NCI-H1417 treated with DMSO at 0.1 percent for 48 hours (cell line): ENCODE measurements around the gene NOD1.
"Not testable (repeated sequence)": the region's sequence is repeated elsewhere in the genome, so short reads cannot be mapped to it uniquely, and the experiment has no call there.

Source experiments
- DNase-seq: peaks from one replicate; lab custom pipeline; 2025; lab: John Stamatoyannopoulos, UW

The NOD1 gene

GRCh38 chr7:30447466-30447865 is 31.1 kb downstream of the NOD1 start:
- no peak for DNase-seq

DNA sequence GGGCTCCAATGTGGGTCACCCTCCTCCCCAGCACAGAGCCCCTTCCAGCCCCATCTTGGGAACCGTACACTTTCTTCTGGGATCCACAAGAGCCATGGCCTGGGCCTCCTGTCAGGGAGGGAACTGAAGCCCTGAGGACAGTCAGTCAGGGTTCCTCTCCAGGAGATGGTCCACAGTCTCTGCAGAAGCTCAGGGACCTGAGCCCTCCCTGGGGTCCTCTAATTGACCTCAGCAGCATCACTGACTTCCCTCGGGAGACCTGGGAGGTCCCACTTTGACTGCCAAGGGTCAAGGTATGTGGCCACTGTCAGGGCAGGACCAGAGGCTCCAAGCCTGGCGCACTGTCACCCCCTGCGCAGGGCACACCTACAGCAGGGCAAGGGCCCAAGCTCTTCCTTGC is 32.3 kb downstream of the NOD1 start:
- DNase-seq: no peak

GRCh38 chr7:30445770-30446169 is 32.8 kb downstream of the NOD1 start:
- DNase-seq: no peak

DNA sequence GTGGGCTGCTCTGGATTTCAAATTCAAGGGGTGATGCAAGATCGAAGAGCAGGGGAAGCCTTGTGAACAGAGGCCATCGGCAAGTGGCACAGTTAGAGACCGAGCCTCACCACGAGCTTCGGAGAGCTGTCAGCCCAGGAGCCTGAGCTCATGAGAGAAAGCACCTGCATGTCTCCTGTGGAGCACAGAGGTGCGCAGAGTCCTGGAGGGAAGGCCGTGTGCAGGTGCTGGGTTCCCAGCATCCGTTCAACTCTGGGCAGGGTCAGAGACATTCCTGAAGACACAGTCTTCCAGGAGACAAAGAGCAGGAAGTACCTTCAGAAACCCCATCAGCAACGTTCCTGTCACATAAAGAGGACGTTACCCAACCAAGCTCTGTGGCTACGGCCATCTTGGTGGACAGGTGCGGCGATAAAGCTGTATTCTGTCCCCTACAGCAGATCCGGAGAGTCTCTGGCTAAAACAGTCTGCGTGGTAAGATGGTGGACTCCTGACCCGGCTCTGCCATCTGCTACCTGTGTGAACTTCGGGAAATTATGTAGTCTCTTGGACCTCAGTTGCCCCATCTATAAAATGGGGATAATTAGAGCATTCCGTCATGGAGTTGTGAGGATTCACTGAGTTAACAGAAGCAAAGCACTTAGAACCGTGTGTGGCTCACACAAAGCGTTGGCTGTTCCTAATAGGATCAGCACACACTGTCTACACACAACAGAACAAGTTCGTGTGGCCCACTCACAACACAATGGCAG is 40.6 kb downstream of the NOD1 start:
- no peak for DNase-seq

DNA sequence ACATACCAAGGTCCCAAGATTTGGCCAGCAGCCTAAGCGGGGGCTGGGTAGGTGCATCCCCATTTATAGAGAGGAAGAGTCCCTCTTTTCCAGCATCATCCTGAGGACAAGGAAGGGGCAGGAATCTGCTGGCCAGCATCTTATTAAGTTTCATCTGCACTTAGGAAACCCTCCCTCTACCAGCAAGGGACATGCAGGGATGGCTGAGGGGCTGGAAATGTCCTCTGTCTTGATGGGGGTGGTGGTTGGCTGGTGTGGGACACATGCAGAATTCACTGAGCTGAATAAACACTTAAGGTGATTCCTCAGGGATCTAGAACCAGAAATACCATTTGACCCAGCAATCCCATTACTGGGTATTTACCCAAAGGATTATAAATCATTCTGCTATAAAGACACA is 42.1 kb downstream of the NOD1 start:
- no peak for DNase-seq

DNA sequence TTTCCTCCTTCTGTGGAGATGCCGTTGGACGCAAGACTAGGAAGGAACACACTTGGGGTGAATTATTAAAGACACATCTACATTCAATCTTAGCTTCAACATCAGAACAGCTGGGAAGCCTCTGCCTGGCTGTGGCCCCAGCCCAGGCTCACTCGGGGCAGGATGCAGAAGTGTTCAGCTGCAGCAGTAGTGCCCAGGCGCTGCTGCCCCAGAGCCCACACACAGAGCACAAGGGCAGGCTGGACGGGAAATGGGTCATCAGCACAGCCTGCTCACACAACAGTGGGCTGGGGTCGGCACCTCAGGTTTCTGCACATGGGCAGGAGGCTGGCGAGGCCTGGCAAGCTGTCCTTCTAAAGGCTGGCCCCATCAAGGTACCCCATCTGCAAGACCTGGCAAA is 42.5 kb downstream of the NOD1 start:
- no peak for DNase-seq

GRCh38 chr7:30434140-30434799 is 44.3 kb downstream of the NOD1 start:
- no peak for DNase-seq

GRCh38 chr7:30433506-30433905 is 45.1 kb downstream of the NOD1 start:
- no peak for DNase-seq

DNA sequence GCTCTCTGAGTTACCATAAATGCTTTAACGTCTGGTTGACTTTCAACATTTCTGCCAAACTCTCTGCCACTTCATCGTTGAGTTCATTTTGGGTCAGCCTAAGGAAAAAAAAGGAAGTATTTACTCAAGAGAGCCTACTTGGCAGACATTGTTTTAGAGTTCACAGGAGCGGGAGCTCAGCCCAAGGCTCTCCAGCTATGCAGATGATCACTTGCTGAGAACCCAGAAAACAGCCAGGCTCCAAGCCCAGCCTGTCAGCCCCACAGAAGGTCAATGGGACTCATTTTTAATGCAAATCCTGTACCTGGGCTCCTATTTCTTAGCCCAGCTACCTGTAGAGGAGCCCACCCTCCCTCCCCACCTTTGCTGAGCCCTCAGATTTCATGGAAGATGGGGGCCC is 45.5 kb downstream of the NOD1 start:
- DNase-seq: no peak

GRCh38 chr7:30430777-30431176 is 47.8 kb downstream of the NOD1 start:
- no peak for DNase-seq

GRCh38 chr7:30430276-30430675 is 48.3 kb downstream of the NOD1 start:
- no peak for DNase-seq

- DNase-seq: no peak
These were observed 49.4 kb downstream of the NOD1 start for GRCh38 chr7:30429156-30429530.

- DNase-seq: no peak
These were observed 50.1 kb downstream of the NOD1 start for GRCh38 chr7:30428246-30429155.

DNA sequence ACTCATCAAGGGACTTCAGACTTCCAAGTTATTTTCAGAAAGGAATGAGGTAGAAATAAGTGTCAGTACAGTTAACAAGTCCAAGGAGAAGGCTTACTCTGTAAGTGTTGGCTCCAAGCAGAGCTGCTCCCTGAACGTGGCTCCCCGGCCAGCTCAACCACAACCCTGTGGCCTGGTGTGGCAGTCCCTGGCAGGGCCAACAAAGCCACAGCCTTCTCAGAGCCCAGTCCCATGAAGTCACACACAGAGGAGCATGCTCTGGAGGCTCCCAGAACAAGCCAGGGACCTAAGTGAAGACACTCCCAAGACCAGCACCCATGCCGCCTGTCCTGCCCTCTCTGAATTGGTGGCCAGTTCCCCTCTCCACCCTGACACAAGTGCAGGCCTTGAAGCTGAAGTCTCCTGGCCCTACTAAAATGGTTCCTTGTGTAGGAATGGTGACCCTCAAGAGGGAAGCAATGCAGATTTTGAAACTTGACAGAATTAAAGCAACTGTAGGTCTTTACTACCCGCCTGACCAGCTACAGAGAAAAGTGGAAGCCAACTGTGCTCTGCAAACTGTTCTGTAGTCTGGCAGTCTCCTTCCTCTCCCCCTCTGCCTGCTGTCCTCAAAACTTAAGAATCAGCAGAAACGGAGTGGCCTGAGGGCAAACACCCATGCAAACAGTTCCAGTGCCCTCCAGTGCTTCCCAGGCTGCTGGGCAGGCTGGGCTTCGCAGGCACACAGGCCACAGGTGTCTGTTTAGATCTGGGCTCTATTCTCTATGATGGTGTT is 51.1 kb downstream of the NOD1 start:
- DNase-seq: no peak

DNA sequence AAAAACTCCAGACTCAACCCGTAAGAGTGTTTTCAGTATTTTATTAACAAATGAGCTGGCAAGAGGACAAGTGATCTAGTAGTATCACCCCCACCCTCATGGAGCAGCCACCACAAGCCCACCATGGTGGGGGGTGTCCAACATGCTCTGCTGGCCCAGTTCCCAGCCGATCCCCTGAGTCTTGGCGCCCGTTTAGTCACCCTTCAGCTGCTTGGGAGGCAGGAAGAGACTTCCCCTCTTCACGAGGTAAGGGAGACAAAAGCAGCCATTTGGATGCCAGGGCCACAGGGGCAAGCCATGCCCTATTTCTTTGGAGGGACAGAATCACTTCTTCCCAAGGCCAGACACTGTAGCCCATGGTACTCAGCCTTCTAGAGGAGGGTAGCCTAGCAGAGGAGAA is 54.1 kb downstream of the NOD1 start:
- no peak for DNase-seq

DNA sequence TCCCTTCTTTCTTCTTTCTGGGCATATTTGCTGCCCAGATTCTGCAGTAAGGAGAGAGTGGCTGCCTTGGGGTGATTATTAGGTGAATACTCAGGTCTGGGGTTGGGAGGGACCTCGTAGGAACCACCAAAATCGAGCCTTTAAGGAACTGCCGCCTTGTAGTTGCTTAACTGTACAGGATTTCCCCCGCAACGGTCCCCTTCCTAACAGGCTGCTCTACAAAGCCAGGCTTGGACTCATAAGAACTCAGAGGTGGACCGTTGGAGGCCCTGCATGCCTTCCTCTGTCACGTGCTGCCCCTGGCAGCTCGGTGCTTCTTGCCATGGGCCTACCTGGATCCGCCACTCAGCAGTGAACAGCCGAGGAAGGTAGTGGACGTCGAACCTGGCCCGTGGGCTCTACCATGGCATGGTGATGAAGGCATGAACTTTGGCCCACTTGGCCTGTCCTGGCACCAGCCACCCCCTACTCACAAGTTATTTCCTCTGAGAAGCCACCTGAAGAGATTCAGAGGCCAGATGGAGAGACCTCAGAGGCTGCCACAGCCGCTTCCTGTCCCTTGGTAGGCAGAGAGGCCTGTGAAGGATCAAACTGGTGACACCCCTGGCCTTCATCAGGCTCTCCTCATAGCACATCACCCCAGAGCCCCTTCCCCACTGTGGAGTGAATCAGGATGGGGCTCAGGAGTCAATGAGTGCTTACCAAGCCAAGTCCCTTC is 54.6 kb downstream of the NOD1 start:
- no peak for DNase-seq

DNA sequence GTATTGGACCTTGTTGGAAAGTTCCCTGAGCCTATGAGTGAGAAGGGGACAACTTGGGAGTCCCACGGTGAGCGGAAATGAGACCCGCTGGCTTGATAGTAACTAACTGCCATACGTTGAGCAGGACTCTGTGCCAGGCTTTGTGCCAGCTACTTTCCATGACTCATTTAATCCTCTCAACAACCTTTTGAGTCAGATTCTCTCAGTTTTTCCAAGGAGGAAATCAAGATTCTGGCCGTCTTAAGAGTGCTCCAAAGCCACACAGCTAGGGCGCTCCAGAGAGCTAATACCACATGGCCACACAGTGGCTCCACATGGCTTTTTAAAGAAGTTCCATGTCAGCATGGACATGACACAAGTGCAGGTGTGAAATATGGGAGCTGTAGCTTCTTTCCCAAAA is 55.7 kb downstream of the NOD1 start:
- no peak for DNase-seq

- DNase-seq: no peak
These were observed 56.9 kb downstream of the NOD1 start for GRCh38 chr7:30421647-30422196.

GRCh38 chr7:30420662-30421061 is 57.9 kb downstream of the NOD1 start:
- DNase-seq: no peak

DNA sequence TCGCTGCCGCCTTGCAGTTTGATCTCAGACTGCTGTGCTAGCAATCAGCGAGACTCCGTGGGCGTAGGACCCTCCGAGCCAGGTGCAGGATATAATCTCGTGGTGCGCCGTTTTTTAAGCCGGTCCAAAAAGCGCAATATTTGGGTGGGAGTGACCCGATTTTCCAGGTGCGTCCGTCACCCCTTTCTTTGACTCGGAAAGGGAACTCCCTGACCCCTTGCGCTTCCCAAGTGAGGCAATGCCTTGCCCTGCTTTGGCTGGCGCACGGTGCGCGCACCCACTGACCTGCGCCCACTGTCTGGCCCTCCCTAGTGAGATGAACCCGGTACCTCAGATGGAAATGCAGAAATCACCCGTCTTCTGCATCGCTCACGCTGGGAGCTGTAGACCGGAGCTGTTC is 58.5 kb downstream of the NOD1 start:
- not testable (repeated sequence) for DNase-seq

GRCh38 chr7:30413864-30414263 is 64.7 kb downstream of the NOD1 start:
- DNase-seq: no peak
